Activated CD8-positive, alpha-beta memory T cell treated with anti-CD3 and anti-CD28 coated beads, Interleukin-2, amount 10 ng/mL, durations not matched to agents 7 days and 5 days (primary cell): ENCODE results near the gene CXCR5. TPM values are rescaled to one million over a fixed set of nuclear protein-coding genes. Genes with fewer than 3 reads are reported as not detected.

Experiments
- ATAC-seq: fragments of 150-1000 bp; cut with Tn5 transposase; one replicate; pipeline ENCODE4 v1.10.0; 2021; ENCODE audit warnings: moderate library complexity
- CTCF ChIA-PET: fragments of 350-600 bp; sonication (Branson Sonifier 250); formaldehyde crosslinking; loops from one replicate; lab custom pipeline; 2021; ENCODE audit warnings: antibody characterized with exemption; lab: Charles Lee
- DNase-seq: peaks from one replicate; pipeline ENCODE4 v3.0.0-alpha.2; 2020
- H3K27ac Mint-ChIP-seq: one replicate; pipeline ENCODE4 v1.8.0; 2021; ENCODE audit warnings: mild to moderate bottlenecking, mixed read lengths
- H3K27me3 Mint-ChIP-seq: one replicate; pipeline ENCODE4 v1.8.0; 2021; ENCODE audit warnings: mixed read lengths
- H3K36me3 Mint-ChIP-seq: one replicate; pipeline ENCODE4 v1.8.0; 2021; ENCODE audit warnings: mild to moderate bottlenecking, mixed read lengths
- H3K4me1 Mint-ChIP-seq: one replicate; pipeline ENCODE4 v1.8.0; 2021; ENCODE audit warnings: mixed read lengths
- H3K4me3 Mint-ChIP-seq: one replicate; pipeline ENCODE4 v1.8.0; 2021; ENCODE audit warnings: mild to moderate bottlenecking, moderate library complexity, mixed read lengths
- H3K9me3 Mint-ChIP-seq: one replicate; pipeline ENCODE4 v1.8.0; 2022; ENCODE audit warnings: low read depth, mixed read lengths
- total RNA-seq, 2 experiments: library from RNA; stranded (reverse); gene quantifications; one replicate each; pipeline ENCODE4 v1.2.3, GENCODE V29; 2021

The CXCR5 gene
- total RNA-seq, 2 experiments from 2014 or later, result 0.30 TPM; not detected in 1

GRCh38 chr11:118907051-118908042 is 23.7 kb downstream of the CXCR5 start:
- Mint-ChIP-seq H3K9me3 (no peaks in the 10 kb centered on the region), H3K27me3 (no peaks in the 10 kb centered on the region), H3K4me3 (no peak overlapping the region), H3K36me3 (peaks cover 8% of the 10 kb centered on the region), H3K27ac (no peak overlapping the region), H3K4me1 (peaks cover 27% of the 10 kb centered on the region)
- DNase-seq, result peak; percentile 91
- CTCF ChIA-PET, result interaction anchor here (0.8 to 3.3 kb wide), 10 partner anchors 12 to 219 kb away, joined by 3 to 21 read pairs (median 3); partner anchors contain the start of gene UPK2
- ATAC-seq, result peak; percentile 79

DNA sequence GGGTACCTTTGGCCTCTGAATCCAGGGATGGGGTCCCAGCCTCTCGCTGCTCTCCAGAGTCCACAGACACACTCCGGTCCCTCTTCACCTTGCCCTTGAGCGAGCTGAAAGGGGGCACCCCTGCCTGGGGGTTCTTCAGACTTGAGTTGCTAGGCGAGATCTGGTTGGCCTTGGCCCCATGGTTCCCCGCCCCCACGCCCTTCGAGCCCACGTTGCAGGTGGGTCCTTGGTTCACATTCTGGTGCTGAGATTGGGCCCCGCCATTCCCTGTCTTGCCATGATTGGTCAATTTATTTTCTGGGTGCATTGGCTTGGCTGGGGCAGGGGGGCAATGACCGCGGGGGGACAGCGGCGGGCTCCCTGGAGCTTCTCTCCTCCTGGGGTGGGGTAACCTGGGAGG is 24.6 kb downstream of the CXCR5 start:
- Mint-ChIP-seq H3K4me1 (peaks cover 36% of the 10 kb centered on the region), H3K36me3 (peaks cover 8% of the 10 kb centered on the region), H3K27me3 (no peaks in the 10 kb centered on the region), H3K4me3 (no peak overlapping the region), H3K27ac (no peak overlapping the region), H3K9me3 (no peaks in the 10 kb centered on the region)
- CTCF ChIA-PET, result interaction anchor here (0.8 to 1.4 kb wide), 5 partner anchors 13 to 220 kb away, joined by 3 to 5 read pairs (median 3); no protein-coding TSS in a partner anchor
- DNase-seq (no peak), ATAC-seq (no peak)

DNA sequence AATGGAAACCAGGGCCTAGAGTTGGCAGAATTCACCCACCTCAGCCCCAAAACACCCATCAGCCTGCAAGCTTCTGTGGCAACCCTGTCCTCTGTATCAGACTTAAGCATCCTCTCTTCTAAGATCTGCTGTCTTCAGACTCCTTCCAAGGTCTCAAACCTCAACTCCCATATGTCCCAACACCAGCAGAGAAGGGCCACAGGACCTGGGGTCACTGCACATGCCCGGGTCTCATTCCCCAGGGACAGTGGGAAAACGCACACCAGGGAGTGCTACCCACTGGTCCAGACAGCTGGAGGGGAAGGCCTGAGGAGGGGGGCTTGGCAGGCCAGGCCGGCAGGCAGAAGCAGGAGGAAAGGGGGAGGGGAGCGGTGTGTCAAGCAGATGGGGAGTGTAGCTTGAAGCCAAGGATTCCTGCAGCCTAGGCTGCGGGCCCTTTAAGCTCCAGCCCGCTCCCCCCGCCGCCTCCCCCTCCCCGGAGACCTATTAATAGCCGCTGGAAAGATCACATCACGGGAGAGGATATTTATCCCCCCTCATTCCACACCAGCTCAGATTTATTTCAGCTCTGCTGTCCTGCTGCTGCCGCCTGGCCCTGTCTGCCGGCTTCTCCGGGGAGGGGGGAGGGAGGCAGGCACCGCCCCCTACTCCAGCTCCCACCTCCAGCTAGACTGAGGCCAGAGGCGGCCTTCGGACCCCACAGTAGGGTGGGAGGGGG is 25.4 kb downstream of the CXCR5 start:
- Mint-ChIP-seq H3K27ac (no peak overlapping the region), H3K4me3 (no peak overlapping the region), H3K4me1 (peaks cover 42% of the 10 kb centered on the region), H3K9me3 (no peaks in the 10 kb centered on the region), H3K27me3 (no peaks in the 10 kb centered on the region), H3K36me3 (peaks cover 8% of the 10 kb centered on the region)
- no peak for ATAC-seq
- CTCF ChIA-PET, result interaction anchor here (0.8 to 1.4 kb wide), 3 partner anchors 13 to 48 kb away, joined by 3 to 4 read pairs (median 4); no protein-coding TSS in a partner anchor
- DNase-seq, result no peak

GRCh38 chr11:118909619-118910308 is 26.1 kb downstream of the CXCR5 start:
- H3K9me3 Mint-ChIP-seq, result no peaks in the 10 kb centered on the region

DNA sequence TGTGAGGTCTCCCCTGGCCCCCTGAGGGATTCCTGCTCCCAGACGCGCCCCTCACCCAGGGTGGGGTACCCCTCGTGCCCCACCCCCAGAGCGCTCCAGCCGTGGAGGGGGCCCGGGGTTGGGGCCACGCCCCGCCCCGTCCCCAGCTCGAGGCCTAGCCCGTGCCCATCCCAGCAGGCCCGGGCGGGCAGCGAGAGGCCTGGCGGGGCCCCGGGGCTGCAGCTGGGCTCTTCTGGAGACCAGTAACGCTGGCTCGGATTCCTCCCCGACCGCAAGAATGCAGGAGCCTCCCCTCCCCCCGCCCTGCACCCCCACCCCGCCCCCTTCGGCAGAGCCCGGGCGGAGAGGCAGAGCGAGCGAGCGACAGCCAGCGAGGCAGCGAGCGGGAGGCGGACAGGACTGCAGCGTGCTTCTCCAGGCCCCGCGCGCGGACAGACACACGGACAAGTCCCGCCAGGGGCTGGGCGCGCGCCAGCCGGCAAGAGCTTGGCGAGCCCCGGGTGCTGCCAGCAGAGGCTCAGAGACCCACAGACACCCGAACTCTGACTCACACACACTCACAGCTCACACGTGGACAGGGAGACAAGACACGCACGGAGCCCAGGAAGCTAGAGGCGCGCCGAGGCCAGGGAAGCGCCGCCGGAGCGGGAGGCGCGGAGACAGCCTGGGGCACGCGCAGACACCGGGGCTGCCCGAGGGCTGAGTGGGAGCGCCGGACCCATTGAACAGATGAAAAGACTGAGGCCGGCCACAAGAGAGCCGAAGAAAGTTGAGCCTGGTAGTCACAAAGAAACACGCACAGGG is 26.8 kb downstream of the CXCR5 start:
- no peak for ATAC-seq
- Mint-ChIP-seq H3K27ac (peak overlapping the region; percentile 52), H3K9me3 (no peaks in the 10 kb centered on the region), H3K4me3 (peak overlapping the region; percentile 61), H3K27me3 (no peaks in the 10 kb centered on the region), H3K4me1 (peaks cover 57% of the 10 kb centered on the region), H3K36me3 (peaks cover 8% of the 10 kb centered on the region)
- DNase-seq, result no peak
- CTCF ChIA-PET, result interaction anchor here (0.6 to 3.0 kb wide), 3 partner anchors 46 to 220 kb away, joined by 3 to 21 read pairs (median 14); partner anchors contain the start of gene UPK2

More at GRCh38 chr11:118909619-118910308, 26.1 kb downstream of the CXCR5 start:
- no peaks in the 10 kb centered on the region for H3K27me3 Mint-ChIP-seq
- H3K4me1 Mint-ChIP-seq, result peaks cover 49% of the 10 kb centered on the region
- peaks cover 8% of the 10 kb centered on the region for H3K36me3 Mint-ChIP-seq
- H3K27ac Mint-ChIP-seq, result no peak overlapping the region
- H3K4me3 Mint-ChIP-seq, result no peak overlapping the region
- CTCF ChIA-PET, result interaction anchor here (0.8 to 2.9 kb wide), 3 partner anchors 14 to 219 kb away, joined by 3 to 21 read pairs (median 4); no protein-coding TSS in a partner anchor
- DNase-seq (no peak), ATAC-seq (no peak)

- DNase-seq (no peak), ATAC-seq (no peak)
- CTCF ChIA-PET, result interaction anchor here (0.6 to 4.7 kb wide), 7 partner anchors 34 to 221 kb away, joined by 3 to 34 read pairs (median 12); partner anchors contain the start of genes DDX6, SLC37A4 and UPK2
- Mint-ChIP-seq H3K4me3 (peak overlapping the region; percentile 61), H3K27ac (peak overlapping the region; percentile 93), H3K4me1 (peaks cover 65% of the 10 kb centered on the region), H3K27me3 (no peaks in the 10 kb centered on the region), H3K36me3 (peaks cover 8% of the 10 kb centered on the region), H3K9me3 (no peaks in the 10 kb centered on the region)
These were observed 27.6 kb downstream of the CXCR5 start for GRCh38 chr11:118911113-118911879.

DNA sequence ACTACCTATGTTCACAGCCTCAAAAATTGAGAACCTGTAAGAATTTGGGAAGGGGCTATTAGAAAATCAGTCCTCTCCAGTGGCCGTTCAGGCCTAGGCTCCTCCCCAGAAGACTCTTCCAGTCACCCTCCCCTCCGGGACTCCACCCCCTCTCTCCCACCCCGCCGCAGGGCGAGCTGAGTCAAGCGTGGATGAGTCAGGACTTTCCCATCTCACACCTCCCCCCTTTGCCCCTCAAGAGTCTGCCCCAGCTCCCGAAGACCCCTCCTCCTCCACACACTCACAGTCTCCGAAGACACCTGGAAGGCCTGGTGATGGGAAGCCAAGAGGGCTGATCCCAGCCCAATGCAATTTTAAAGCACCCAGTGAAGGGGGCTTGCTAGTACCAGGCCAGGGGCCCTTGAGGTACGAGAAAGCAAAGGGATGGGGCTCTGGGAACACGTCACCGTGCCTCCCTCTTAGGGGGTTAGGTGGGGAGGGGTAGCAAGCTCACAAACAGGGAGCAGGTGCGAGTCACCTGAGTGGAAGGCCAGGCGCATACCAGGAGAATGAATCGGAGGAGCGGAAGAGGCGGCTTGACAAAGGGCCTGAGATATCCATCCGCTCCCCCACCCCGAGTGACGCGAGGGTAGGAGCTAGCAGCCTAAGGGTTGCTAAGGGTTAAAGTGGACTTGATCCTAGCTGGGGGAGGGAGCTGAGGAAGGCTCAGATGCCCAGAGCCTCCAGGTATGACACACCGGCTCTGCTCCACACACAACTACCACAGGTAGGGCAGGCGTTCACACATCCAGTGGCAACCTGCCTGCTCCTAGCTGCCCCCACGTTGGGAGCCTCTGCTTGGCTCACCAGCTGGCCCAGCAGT is 28.4 kb downstream of the CXCR5 start:
- peaks cover 4% of the 10 kb centered on the region for H3K36me3 Mint-ChIP-seq
- H3K27ac Mint-ChIP-seq, result peak overlapping the region; percentile 93
- DNase-seq (peak; percentile 83), ATAC-seq (peak; percentile 50)
- CTCF ChIA-PET, result interaction anchor here (1.1 to 4.7 kb wide), 11 partner anchors 17 to 221 kb away, joined by 3 to 34 read pairs (median 6); partner anchors contain the start of genes CENATAC, DDX6, SLC37A4 and UPK2
- peak overlapping the region; percentile 6 for H3K4me3 Mint-ChIP-seq
- no peaks in the 10 kb centered on the region for H3K9me3 Mint-ChIP-seq
- no peaks in the 10 kb centered on the region for H3K27me3 Mint-ChIP-seq
- peaks cover 73% of the 10 kb centered on the region for H3K4me1 Mint-ChIP-seq

DNA sequence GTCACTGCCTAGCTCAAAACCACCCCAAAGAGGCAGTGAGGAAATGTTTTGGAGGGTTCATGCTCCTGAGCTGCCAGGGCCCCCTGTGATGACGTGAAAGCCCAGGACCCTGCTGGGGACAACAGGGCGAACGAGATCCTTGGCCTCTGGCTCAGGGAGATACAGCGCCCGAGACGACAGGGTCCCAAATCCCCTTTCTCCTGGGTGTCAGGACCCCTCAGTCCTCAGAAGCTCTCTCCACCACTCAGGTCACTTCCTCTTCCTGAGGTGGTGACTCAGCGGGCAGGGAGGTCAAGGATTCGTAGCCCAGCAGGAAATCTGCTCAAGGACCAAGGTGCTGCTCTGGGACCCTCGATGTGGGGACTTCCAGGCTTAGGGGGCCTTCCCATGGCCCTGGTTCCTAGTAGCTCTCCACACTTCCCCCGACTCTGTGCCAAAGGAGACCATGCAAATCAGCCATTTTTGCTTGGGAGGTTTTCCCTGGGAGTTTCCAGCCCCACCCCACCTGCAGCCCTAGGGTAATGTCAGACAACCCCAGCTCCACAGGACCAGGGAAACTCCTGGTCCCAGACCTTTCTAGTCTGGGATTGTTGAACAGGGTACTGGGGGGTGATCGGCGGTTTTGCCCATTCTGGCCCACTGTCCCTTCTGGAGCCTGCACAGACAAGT is 29.2 kb downstream of the CXCR5 start:
- Mint-ChIP-seq H3K27me3 (no peaks in the 10 kb centered on the region), H3K27ac (peak overlapping the region; percentile 93), H3K36me3 (no peaks in the 10 kb centered on the region), H3K4me1 (peaks cover 78% of the 10 kb centered on the region), H3K4me3 (peak overlapping the region; percentile 6), H3K9me3 (no peaks in the 10 kb centered on the region)
- DNase-seq (peak; percentile 55), ATAC-seq (no peak)
- CTCF ChIA-PET, result interaction anchor here (0.6 to 4.7 kb wide), 14 partner anchors 8 to 223 kb away, joined by 3 to 34 read pairs (median 6); partner anchors contain the start of genes CENATAC, DDX6 and UPK2

DNA sequence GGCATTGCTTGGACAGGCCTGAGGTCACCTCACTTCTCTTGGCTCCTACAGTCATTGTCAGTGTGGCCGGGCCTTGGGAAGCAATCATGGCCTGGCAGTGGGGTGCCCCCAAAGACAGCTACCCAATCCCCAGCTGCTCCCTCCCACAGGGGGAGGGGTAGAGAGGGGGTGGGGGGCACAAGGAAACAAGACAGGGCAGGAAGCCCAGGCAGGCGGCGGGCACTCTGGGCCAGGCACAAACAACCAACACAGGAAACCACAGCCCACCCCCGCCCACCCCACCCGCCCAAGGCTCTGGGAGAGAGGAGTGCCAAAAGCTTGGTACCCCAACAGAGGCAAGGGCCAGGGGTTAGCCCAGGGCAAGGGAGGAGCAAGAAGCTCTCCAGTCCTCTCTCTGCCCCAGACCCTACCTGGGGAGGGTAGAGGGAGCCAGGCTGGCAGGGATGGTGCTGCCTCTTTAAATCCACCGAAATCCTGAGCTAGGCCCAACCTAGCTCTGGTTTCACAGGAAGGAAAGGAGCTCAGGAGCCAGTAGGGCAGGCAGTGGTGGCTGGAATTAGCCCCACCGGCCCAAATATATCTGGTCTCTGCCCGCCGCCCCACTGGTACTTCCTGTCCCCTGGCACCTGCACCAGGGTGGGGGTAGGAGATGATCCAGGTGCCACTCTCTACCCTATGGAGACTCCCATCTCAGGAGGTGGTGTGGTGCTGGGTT is 29.9 kb downstream of the CXCR5 start:
- no peaks in the 10 kb centered on the region for H3K27me3 Mint-ChIP-seq
- peak overlapping the region; percentile 47 for H3K4me3 Mint-ChIP-seq
- ATAC-seq, result peak; percentile 1
- no peaks in the 10 kb centered on the region for H3K36me3 Mint-ChIP-seq
- peak; percentile 60 for DNase-seq
- H3K4me1 Mint-ChIP-seq, result peaks cover 82% of the 10 kb centered on the region
- CTCF ChIA-PET, result interaction anchor here (0.6 to 4.7 kb wide), 13 partner anchors 9 to 224 kb away, joined by 3 to 34 read pairs (median 5); partner anchors contain the start of genes CENATAC, DDX6 and UPK2
- no peaks in the 10 kb centered on the region for H3K9me3 Mint-ChIP-seq
- H3K27ac Mint-ChIP-seq, result peak overlapping the region; percentile 93
